IPS-NIHi7 (cell line): ENCODE measurements around the gene AURKAIP1.
A peak's percentile ranks its signal among the peaks of the same experiment; 100 is the strongest.
"Not testable (repeated sequence)": the region's sequence is repeated elsewhere in the genome, so short reads cannot be mapped to it uniquely, and the experiment has no call there.

Source experiments
- DNase-seq: peaks from one replicate; pipeline ENCODE4 v3.0.0; 2012; ENCODE audit warnings: mixed read lengths; ENCODE audit errors: extremely low spot score

The AURKAIP1 gene

GRCh38 chr1:1406821-1407635, 32.0 kb upstream of the AURKAIP1 start, which contains the start of gene MRPL20:
MRPL20 (minus strand) TSS chr1:1407293; CDS start chr1:1407217, 76 bp downstream.
- DNase-seq: peak; percentile 89

- DNase-seq: no peak
Observed at GRCh38 chr1:1406101-1406820, 31.3 kb upstream of the AURKAIP1 start.

- DNase-seq: no peak
Observed at GRCh38 chr1:1403653-1404052, 28.6 kb upstream of the AURKAIP1 start.

GRCh38 chr1:1402901-1403392, 27.9 kb upstream of the AURKAIP1 start:
- DNase-seq: not testable (repeated sequence)

GRCh38 chr1:1402072-1402900, 27.3 kb upstream of the AURKAIP1 start:
- peak; percentile 64 for DNase-seq

- DNase-seq: no peak
Observed at GRCh38 chr1:1401457-1402010, 26.5 kb upstream of the AURKAIP1 start.

GRCh38 chr1:1400576-1401456, 25.8 kb upstream of the AURKAIP1 start:
- no peak for DNase-seq

- no peak for DNase-seq
Observed at GRCh38 chr1:1399872-1400575, 25.0 kb upstream of the AURKAIP1 start.

- peak; percentile 98 for DNase-seq
Observed at GRCh38 chr1:1399187-1399871, 24.3 kb upstream of the AURKAIP1 start, which contains the start of gene CCNL2. CCNL2 (minus strand) TSS chr1:1399335; CDS start chr1:1399306, 29 bp downstream.

GRCh38 chr1:1398677-1399186, 23.7 kb upstream of the AURKAIP1 start:
- no peak for DNase-seq

GRCh38 chr1:1397839-1398523, 23.0 kb upstream of the AURKAIP1 start:
- no peak for DNase-seq

- no peak for DNase-seq
Observed at GRCh38 chr1:1395166-1395565, 20.2 kb upstream of the AURKAIP1 start.

GRCh38 chr1:1394116-1394515, 19.1 kb upstream of the AURKAIP1 start:
- no peak for DNase-seq

GRCh38 chr1:1393428-1393827, 18.4 kb upstream of the AURKAIP1 start:
- DNase-seq: no peak

- DNase-seq: no peak
Observed at GRCh38 chr1:1393014-1393413, 18.0 kb upstream of the AURKAIP1 start.

GRCh38 chr1:1391225-1391624, 16.2 kb upstream of the AURKAIP1 start:
- peak; percentile 2 for DNase-seq

- DNase-seq: no peak
Observed at GRCh38 chr1:1390675-1391074, 15.7 kb upstream of the AURKAIP1 start.

GRCh38 chr1:1388078-1388472, 13.1 kb upstream of the AURKAIP1 start:
- no peak for DNase-seq
